Activated CD4-positive, CD25-positive, alpha-beta regulatory T cell treated with anti-CD3 and anti-CD28 coated beads, Interleukin-2, amount 50 U/mL, for 24 hours (primary cell): ENCODE measurements around the gene R3HDM2.
A peak's percentile ranks its signal among the peaks of the same experiment; 100 is the strongest.
"Not testable (repeated sequence)": the region's sequence is repeated elsewhere in the genome, so short reads cannot be mapped to it uniquely, and the experiment has no call there.

ENCODE experiments used
- ATAC-seq, 2 donors: fragments of 150-1000 bp; cut with Tn5 transposase; one replicate each; pipeline ENCODE4 v1.10.0; 2021; ENCODE audit warnings: mild to moderate bottlenecking in 1 of 2, moderate library complexity in 1 of 2

The R3HDM2 gene

DNA sequence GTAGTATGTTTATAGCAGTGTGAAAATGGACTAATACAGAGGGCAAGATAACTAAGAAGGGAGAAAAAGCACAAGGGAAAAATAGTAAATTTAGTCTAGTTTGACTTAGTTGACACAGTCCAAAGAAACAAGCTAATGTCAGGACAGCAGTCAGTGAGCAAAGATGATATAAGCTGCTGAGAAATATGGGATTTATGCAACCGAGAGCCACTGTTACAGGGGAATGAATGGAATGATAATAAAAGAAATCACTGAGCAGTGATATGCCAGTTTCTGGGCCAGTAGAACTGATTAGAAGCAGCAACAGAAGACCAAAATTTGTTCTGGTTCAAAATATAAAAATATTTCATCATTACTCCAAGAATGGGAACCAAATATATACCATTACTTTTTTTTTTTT is 60.1 kb downstream of the R3HDM2 start:
- no peak for ATAC-seq

- no peak for ATAC-seq
Observed at GRCh38 chr12:57370072-57370471, 60.8 kb downstream of the R3HDM2 start.

- ATAC-seq: no peak
Observed at GRCh38 chr12:57369202-57369601, 61.6 kb downstream of the R3HDM2 start.

DNA sequence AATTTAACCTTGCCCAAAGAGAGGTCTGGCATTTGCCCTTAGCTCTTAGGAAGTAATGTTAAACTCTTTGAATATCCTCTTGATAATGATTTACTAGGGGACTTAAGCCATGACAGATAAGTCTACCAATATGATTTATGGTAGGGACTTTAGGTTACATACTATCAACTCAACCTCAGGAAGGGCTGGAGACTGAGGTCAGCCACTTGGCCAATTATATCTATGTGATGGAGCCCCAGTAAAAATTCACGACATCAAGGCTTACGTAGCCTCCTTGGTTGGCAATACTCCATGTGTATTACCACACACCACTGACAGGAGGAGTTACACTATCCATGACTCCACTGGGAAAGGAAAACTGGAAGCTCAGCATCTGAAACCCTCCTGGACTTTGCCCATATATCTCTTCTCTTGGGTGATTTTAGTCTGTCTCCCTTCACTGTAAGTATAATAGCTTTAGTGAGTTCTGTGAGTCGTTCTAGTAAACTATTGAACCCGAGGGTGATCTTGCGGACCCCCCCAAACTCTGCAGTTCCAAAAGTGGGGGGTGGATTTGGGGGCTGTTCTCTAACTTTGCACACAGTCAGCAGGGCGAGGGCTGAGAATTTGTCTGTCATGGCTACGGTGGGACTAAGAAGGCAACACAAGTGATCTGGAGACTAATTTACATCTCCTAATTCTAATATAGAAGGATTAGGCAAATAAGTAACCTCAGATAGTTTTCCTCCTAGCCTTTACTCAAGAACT is 62.3 kb downstream of the R3HDM2 start:
- ATAC-seq: no peak

DNA sequence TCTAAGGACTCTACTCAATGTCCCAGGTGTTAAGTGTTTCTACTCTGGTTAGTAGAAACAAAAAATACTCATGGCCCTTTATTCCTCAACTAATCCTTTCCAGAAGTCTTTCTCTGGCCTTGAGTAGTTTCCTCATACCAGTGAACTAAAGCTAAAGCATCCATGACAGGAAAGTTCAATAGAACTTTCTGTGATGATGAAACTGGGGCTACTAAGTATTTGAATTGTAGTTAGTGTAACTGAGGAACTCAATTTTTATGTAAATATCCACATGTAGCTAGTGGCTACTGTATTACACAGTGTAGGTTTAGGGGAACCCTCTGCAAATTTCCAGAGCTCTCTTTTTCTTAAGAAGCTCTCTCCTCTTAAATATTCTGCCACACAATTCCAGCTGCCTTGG is 63.7 kb downstream of the R3HDM2 start:
- ATAC-seq: no peak

DNA sequence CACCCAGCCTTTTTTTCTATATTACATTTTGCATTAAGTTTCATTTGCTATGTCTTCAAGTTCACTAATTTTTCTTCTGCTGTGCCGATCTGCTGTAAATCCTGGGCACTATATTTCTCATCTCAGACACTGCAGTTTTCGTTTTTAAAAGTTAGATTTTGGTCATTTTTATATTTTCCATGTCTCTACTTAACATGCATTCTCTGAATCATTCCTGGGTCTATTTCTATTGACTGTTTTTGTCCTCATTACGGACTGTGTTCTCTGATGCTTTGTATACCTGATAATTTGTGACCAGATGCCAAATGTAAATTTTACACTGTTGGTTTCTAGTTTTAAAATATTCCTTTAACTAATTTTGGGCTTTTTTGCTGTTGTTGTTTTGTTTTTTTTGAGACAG is 64.5 kb downstream of the R3HDM2 start:
- no peak for ATAC-seq

DNA sequence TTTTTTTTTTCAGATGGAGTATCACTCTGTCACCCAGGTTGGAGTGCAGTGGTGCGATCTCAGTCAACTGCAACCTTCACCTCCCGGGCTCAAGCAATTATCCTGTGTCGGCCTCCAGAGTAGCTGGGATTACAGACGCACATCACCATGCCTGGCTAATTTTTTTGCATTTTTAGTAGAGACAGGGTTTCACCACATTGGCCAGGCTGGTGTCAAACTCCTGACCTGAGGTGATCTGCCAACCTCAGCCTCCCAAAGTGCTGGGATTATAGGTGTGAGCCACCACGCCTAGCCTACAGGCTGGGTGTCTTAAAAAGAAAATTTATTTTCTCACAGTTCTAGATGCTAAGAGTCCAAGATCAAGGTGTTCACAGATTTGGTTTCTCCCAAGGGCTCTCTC is 66.7 kb downstream of the R3HDM2 start:
- ATAC-seq: not testable (repeated sequence)

DNA sequence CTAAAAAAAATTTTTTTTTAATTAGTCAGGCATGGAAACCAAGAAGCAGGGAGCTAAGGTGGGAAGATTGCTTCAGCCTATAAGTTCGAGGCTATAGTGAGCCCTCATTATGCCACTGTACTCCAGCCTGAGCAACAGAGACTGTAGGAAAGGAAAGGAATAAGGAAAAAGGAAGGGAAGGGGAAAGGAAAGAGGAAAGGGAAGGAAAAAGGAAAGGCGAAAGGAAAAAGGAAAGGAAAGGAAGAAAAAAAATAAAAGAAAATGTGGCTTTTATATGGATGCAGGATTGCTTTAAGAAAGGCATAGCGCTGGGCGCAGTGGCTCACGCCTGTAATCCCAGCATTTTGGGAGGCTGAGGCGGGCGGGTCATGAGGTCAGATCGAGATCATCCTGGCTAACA is 70.4 kb downstream of the R3HDM2 start:
- no peak for ATAC-seq

DNA sequence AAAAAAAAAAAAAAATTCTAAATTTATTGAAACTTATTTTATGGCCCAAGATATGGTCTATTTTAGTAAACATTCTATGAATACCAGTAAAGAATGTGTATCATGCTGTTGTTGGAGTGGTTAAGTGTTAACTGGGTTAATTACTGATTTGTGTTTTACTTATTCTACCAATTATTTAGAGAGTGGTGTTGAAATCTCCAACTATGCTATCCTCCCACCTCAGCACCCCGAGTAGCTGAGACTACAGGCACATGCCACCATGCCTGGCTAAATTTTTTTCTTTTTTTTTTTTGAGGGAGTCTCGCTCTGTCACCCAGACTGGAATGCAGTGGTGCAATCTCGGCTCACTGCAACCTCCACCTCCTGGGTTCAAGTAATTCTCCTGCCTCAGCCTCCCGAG is 72.2 kb downstream of the R3HDM2 start:
- ATAC-seq: no peak

- ATAC-seq: no peak
Observed at GRCh38 chr12:57355734-57356133, 75.1 kb downstream of the R3HDM2 start.

- ATAC-seq: no peak
Observed at GRCh38 chr12:57352166-57352565, 78.7 kb downstream of the R3HDM2 start.

DNA sequence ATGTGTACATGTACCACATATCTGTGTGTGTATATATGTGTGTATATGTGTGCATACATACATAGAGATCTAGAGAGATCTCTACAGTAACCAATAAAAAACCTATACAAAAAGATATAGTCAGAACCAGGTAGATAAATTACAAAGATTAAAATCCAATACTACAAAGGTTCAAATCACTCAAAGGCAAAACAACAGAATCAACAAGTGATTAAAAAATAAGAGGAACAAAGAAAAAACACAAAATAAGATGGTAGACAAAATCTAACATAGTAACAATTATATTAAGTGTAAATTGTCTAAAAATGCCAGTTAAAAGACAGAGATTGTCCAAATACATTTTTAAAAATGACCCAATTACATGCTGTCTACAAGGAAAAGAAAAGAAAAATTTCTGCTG is 83.6 kb downstream of the R3HDM2 start:
- ATAC-seq: no peak

DNA sequence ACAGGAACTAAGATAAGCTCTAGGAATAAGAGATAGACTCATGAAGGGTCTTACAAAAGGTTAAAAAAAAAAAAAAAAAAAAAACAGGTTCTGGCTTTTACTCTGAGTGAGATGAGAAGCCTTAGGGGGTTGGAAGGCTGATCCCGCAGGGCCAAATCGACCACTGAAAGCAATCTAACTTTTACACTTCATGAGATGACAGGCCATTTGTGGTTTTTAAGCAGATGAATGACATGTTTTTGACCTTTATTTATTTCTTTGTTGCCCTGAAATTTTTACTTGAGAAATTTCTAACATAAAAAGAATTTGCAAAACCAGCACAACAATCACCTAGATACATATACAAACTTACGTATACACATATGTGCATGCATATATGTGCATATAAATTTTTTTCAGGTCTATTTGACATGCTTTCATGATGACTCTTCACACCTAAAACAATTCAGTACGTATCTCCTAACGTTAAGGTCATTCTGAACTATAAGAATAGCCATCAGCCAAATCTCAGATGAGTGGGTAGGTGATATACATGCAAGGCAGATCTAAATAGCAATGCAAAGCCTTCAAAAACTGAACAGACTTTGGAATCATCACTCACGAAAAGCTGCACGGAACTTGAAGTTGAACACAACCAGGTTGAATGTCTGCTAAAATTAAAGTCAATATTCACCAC is 87.0 kb downstream of the R3HDM2 start:
- ATAC-seq: peak; percentile 61 to 76

DNA sequence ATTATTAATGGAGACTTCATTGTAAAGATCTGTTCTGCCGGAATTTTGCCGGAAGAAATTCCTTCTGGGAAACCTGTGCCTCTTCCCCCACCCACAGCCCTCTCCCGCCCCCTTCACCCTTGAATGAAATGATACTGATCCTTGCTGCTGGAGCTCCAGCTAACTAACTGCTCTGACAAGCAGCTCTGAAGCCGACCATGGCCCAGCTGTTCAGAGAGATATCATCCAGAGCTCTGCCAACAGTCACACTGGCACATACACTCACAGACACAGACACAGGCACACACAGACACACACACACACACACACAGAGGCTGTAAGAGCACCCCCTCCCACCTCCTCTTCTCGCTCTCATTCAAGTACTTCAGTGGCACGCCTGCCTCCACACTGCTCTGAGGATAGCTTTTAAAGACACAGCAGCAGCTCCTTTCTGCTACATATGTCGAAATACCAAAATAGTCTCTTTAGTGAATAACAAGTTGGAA is 88.6 kb downstream of the R3HDM2 start:
- no peak for ATAC-seq

GRCh38 chr12:57341275-57341990 is 89.4 kb downstream of the R3HDM2 start:
- no peak for ATAC-seq

- ATAC-seq: no peak
Observed at GRCh38 chr12:57340104-57340503, 90.7 kb downstream of the R3HDM2 start.

DNA sequence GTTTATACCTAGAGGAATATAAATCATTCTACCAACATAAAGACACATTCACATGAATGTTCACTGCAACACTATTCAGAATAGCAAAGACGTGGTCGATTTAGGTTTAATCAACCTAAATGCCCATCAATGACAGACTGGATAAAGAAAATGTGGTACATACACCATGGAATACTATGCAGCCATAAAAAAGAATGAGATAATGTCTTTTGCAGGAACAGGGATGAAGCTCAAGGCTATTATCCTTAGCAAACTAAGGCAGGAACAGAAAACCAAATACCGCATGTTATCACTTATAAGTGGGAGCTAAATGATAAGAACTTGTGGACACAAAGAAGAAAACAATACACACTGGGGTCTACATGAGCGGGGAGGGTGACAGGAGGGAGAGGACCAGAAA is 94.5 kb downstream of the R3HDM2 start:
- ATAC-seq: not testable (repeated sequence)

DNA sequence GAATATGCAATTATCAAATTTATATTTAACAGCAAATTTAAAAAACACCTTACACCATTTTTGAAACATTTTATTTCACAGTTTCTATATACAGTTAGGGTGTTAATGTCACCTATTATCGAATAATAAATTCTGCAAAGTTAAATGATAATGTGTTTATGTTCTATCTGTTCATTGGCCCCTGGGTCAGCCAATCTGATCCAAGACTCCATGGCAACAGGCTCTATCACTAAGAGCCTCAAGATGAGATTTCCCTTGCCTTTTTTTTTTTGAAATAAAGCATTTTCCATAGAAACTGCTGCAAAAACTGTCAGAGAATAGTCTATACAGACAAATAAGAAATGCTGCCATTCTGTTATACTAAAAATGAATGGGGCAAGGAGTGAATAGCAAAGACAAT is 96.6 kb downstream of the R3HDM2 start:
- no peak for ATAC-seq

- no peak for ATAC-seq
Observed at GRCh38 chr12:57332646-57333312, 98.1 kb downstream of the R3HDM2 start.

DNA sequence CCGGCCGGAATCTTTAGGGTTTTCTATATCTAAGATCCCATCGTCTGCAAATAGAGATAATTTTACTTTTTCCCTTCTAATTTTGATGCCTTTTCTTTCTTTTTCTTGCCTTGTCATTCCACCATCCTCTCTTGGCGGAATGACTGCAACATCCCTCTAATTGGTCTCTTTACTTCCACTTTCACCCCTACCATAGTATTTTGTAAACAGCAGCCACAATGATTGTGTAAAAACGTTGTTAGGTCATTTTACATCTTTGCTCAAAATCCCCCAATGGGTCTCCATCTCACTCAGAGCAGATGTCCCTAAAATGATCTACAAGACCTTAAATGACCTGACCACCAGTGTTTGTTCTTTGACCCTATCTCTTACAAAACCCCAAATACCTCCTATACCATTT is 99.9 kb downstream of the R3HDM2 start:
- ATAC-seq: no peak

GRCh38 chr12:57329219-57329618 is 101.6 kb downstream of the R3HDM2 start:
- no peak for ATAC-seq

GRCh38 chr12:57325395-57325794 is 105.4 kb downstream of the R3HDM2 start:
- no peak for ATAC-seq

GRCh38 chr12:57323416-57323815 is 107.4 kb downstream of the R3HDM2 start:
- ATAC-seq: no peak
